Natural killer cell (primary cell): Measurements from ENCODE around the gene ROM1. TPM values are rescaled to one million over a fixed set of nuclear protein-coding genes. Genes with fewer than 3 reads are reported as not detected.
A peak's percentile ranks its signal among the peaks of the same experiment; 100 is the strongest.
"Not testable (repeated sequence)": the region's sequence is repeated elsewhere in the genome, so short reads cannot be mapped to it uniquely, and the experiment has no call there.

Source experiments
- ATAC-seq, 3 donors: fragments of 150-1000 bp in 2 of 3; fragments of 200-7000 bp in 1 of 3; cut with Tn5 transposase; 1 replicate in 1 of 3; 2 replicates in 2 of 3; pipeline ENCODE4 v1.10.0; 2021; ENCODE audit warnings: mild to moderate bottlenecking in 2 of 3, moderate library complexity in 2 of 3
- DNase-seq, 2 donors: peaks; one replicate each; pipeline versions ENCODE4 v3.0.0 to v3.0.0-alpha.2; 2013 to 2021; ENCODE audit warnings: mixed read lengths in 1 of 2
- H3K27ac ChIP-seq: one replicate; pipeline ENCODE4 v1.5.1; 2013; ENCODE audit warnings: mild to moderate bottlenecking, low read length
- H3K27me3 ChIP-seq: one replicate; pipeline ENCODE4 v1.6.1; 2013; ENCODE audit warnings: low read length; ENCODE audit not compliant: control insufficient read depth, insufficient read depth
- H3K36me3 ChIP-seq: one replicate; pipeline ENCODE4 v1.6.1; 2013; ENCODE audit warnings: low read length; ENCODE audit not compliant: control insufficient read depth, insufficient read depth
- H3K4me1 ChIP-seq: one replicate; pipeline ENCODE4 v1.6.1; 2013; ENCODE audit warnings: low read length; ENCODE audit not compliant: control insufficient read depth, insufficient read depth
- H3K4me3 ChIP-seq: one replicate; pipeline ENCODE4 v1.5.1; 2013; ENCODE audit warnings: low read length
- H3K9me3 ChIP-seq: one replicate; pipeline ENCODE4 v1.6.1; 2013; ENCODE audit warnings: low read length; ENCODE audit not compliant: control insufficient read depth, insufficient read depth
- H3K27ac Mint-ChIP-seq, 2 donors: one replicate each; pipeline ENCODE4 v1.8.0; 2022; ENCODE audit warnings: mild to moderate bottlenecking in 2 of 2, mixed read lengths in 2 of 2, moderate library complexity in 1 of 2
- H3K27me3 Mint-ChIP-seq, 2 donors: one replicate each; pipeline ENCODE4 v1.8.0; 2022; ENCODE audit warnings: low read depth in 2 of 2, mixed read lengths in 2 of 2
- H3K36me3 Mint-ChIP-seq: one replicate; pipeline ENCODE4 v1.8.0; 2022; ENCODE audit warnings: mixed read lengths
- H3K4me1 Mint-ChIP-seq, 2 donors: one replicate each; pipeline ENCODE4 v1.8.0; 2022; ENCODE audit warnings: mixed read lengths in 2 of 2
- H3K4me3 Mint-ChIP-seq: one replicate; pipeline ENCODE4 v1.8.0; 2022; ENCODE audit warnings: mild to moderate bottlenecking, moderate library complexity, mixed read lengths
- H3K9me3 Mint-ChIP-seq, 2 donors: one replicate each; pipeline ENCODE4 v1.8.0; 2022; ENCODE audit warnings: mixed read lengths in 2 of 2
- CTCF ChIP-seq: fragments of 200-600 bp; IDR thresholded peaks from one replicate; pipeline ENCODE4 v1.8.0; 2022; ENCODE audit warnings: antibody characterized with exemption
- WGBS: methylation state at CpG from one replicate; pipeline ENCODE4 v1.1.7; 2013; ENCODE audit warnings: missing lambda C conversion rate; ENCODE audit not compliant: insufficient coverage; 5-methylcytosine and 5-hydroxymethylcytosine counted together
- intact Hi-C: fragments of 100-400 bp; cut with micrococcal nuclease; formaldehyde crosslinking; loops from one replicate; pipeline ENCODE4 v1.14.2; 2022
- total RNA-seq, 4 donors: library from RNA; stranded (reverse); fragments of 120-200 nt in 1 of 4; gene quantifications; one replicate each; pipeline versions ENCODE4 v1.2.3 to v1.2.4, GENCODE V29; 2013 to 2022

The ROM1 gene
- total RNA-seq, 3 donors from 2014 or later (not counting 1 experiment from before 2014, with no cell fraction given) = 2.6 to 6.9 (median 3.9) TPM

DNA sequence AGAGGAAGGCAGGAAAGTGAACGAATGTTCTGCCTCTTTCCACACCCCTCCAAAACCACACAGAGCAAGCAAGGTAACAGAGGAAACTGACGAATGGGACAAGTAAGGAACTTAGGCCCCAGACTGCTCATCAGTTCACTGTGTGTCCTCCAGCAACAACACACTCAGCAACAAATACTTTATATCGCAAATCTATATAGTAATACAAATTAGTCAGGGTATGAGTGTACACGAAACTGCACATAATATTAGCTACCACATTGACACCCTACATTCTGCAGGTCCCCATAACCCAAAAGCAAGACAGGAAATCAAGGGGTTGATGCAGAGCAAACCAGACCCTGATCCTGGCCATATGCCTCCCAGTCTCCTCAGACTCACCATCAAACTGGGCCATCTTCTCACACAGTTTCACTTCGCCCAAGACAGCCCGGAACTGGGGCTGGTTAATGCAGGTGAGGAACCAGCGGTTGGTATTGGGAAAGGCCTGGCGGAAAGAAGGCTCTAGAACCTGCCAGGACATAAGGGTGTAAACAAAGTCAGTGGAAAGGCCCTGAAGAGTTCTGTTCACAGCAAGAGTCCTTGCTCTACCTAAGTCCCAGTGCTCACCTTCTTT is 45.9 kb upstream of the ROM1 start:
- intact Hi-C loops = no loop called here
- DNase-seq (no peak), ATAC-seq (no peak)
- H3K36me3 ChIP-seq = peaks cover 66% of the 10 kb centered on the region
- peaks cover 16 to 33% of the 10 kb centered on the region in 2 donors for H3K4me1 Mint-ChIP-seq
- H3K27ac Mint-ChIP-seq = peak overlapping the region; percentile 43 to 47
- H3K4me3 ChIP-seq = no peak overlapping the region
- WGBS = 87% methylated on average over 8 of the region's 8 CpGs
- H3K27ac ChIP-seq = no peak overlapping the region
- no peaks in the 10 kb centered on the region for H3K27me3 Mint-ChIP-seq
- peaks cover 28% of the 10 kb centered on the region for H3K36me3 Mint-ChIP-seq
- H3K9me3 ChIP-seq = no peaks in the 10 kb centered on the region
- H3K4me3 Mint-ChIP-seq = no peak overlapping the region
- no peaks in the 10 kb centered on the region for H3K4me1 ChIP-seq
- no peaks in the 10 kb centered on the region for H3K27me3 ChIP-seq
- no peaks in the 10 kb centered on the region for H3K9me3 Mint-ChIP-seq
- no peak for TF ChIP-seq CTCF

GRCh38 chr11:62569611-62570010 is 43.4 kb upstream of the ROM1 start:
- Histone ChIP-seq H3K4me3 (no peak overlapping the region), H3K27me3 (no peaks in the 10 kb centered on the region), H3K27ac (no peak overlapping the region), H3K4me1 (peaks cover 19% of the 10 kb centered on the region), H3K9me3 (no peaks in the 10 kb centered on the region), H3K36me3 (peaks cover 53% of the 10 kb centered on the region)
- ATAC-seq (no peak), DNase-seq (no peak)
- Mint-ChIP-seq H3K4me1 (peaks cover 40 to 56% of the 10 kb centered on the region in 2 donors), H3K9me3 (no peaks in the 10 kb centered on the region), H3K4me3 (no peak overlapping the region), H3K27ac (no peak overlapping the region), H3K27me3 (no peaks in the 10 kb centered on the region), H3K36me3 (peaks cover 26% of the 10 kb centered on the region)
- no peak for TF ChIP-seq CTCF
- intact Hi-C loops = loop anchor here (5.0 kb wide), 1 partner anchor 138 kb away; the partner anchor contains the start of genes BSCL2 and GNG3
- no CpG with 5 or more reads among the region's 1 CpG for WGBS

DNA sequence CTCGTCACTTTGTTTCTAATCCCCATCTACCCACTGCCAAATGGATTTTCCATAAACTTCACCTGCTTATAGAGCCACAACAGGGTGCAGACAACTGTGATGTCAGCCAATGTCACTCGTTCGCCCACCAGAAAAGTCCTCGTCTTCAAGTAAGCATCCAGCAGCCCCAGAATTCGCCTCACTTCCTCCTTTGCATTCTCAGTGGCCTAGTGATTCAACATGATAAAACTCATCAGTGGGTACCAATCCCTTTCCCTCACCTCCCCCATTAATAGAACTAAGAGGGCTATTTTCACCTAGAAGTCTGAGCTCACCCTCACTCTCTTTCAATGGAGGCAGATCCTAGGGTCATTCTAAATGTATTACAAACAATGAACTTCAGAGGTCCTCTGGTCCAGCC is 42.2 kb upstream of the ROM1 start:
- H3K36me3 ChIP-seq = peaks cover 42% of the 10 kb centered on the region
- H3K36me3 Mint-ChIP-seq = peaks cover 26% of the 10 kb centered on the region
- H3K27ac ChIP-seq, H3K27me3 ChIP-seq, H3K27me3 Mint-ChIP-seq, H3K4me3 ChIP-seq, H3K9me3 Mint-ChIP-seq, H3K9me3 ChIP-seq, DNase-seq, ATAC-seq, H3K4me3 Mint-ChIP-seq: not testable (repeated sequence)
- peaks cover 45 to 64% of the 10 kb centered on the region in 2 donors for H3K4me1 Mint-ChIP-seq
- intact Hi-C loops = loop anchor here (5.0 kb wide), 1 partner anchor 136 kb away; the partner anchor contains the start of genes BSCL2 and GNG3
- 85% methylated on average over 5 of the region's 5 CpGs for WGBS
- H3K4me1 ChIP-seq = peaks cover 27% of the 10 kb centered on the region
- peak overlapping the region in 1 of 2 donors; percentile 92 for H3K27ac Mint-ChIP-seq

GRCh38 chr11:62571493-62571892 is 41.6 kb upstream of the ROM1 start:
- not testable (repeated sequence) for H3K9me3 Mint-ChIP-seq, DNase-seq, H3K9me3 ChIP-seq, H3K4me3 ChIP-seq, H3K27me3 Mint-ChIP-seq, H3K27ac ChIP-seq, ATAC-seq, H3K27me3 ChIP-seq
- WGBS = 99% methylated on average over 5 of the region's 5 CpGs
- Mint-ChIP-seq H3K4me3 (peak overlapping the region; percentile 99), H3K27ac (peak overlapping the region; percentile 92 to 95), H3K36me3 (peaks cover 21% of the 10 kb centered on the region), H3K4me1 (peaks cover 45 to 64% of the 10 kb centered on the region in 2 donors)
- intact Hi-C loops = loop anchor here (5.0 kb wide), 1 partner anchor 136 kb away; the partner anchor contains the start of genes BSCL2 and GNG3
- Histone ChIP-seq H3K36me3 (peaks cover 40% of the 10 kb centered on the region), H3K4me1 (peaks cover 27% of the 10 kb centered on the region)
